A549 (cell line): Measurements from ENCODE around the gene GZF1. TPM values are rescaled to one million over a fixed set of nuclear protein-coding genes. Genes with fewer than 3 reads are reported as not detected.

Source experiments
- CTCF ChIP-seq: fragments of >200 bp; sonication (Bioruptor Twin); formaldehyde crosslinking; IDR thresholded peaks from 3 replicates; pipeline ENCODE4 v1.5.1; 2016
- polyA plus RNA-seq, 4 experiments: library from polyadenylated mRNA; depleted of rRNA in 3 of 4; stranded (reverse); fragments of >200 nt; fragmentation: RNase III in 1 of 4; extraction: RNeasy Plus Mini Kit Qiagen cat#74134 plus additional on column Dnase treatment in 1 of 4; gene quantifications; 2 replicates in 3 of 4; 3 replicates in 1 of 4; pipeline ENCODE4 v1.2.3, GENCODE V29; 2011 to 2017
- small RNA-seq, 6 experiments: library from RNA; depleted of rRNA; stranded (forward); fragments of <200 nt; gene quantifications; one replicate each; pipeline ENCODE3, GENCODE V24; 2012

GZF1 gene
- polyA plus RNA-seq, 2 of the 4 experiments (the other 2 are of a cell fraction): 13.2 to 24.7 TPM

- peak; percentile 9; the same call in 2 of the 3 replicates for TF ChIP-seq CTCF
These were observed 59.3 kb downstream of the GZF1 start, which contains the start of gene NAPB (continued) for GRCh38 chr20:23420943-23421931.

Small RNAs within 50 kb of the gene (small RNA-seq; reads per million reads assigned to genes)
- gene RNA5SP479: 0 reads per million in 6 experiments

Other genes with a start within 250 kb of the GZF1 start
- 68.2 and 71.8 TPM in 2 replicates for gene NXT1, start 11.4 kb upstream of the GZF1 start, polyA plus RNA-seq (2011; rRNA removed)
- 44.3 to 45.5 TPM (median 45.1 TPM) in 3 replicates for gene NXT1, start 11.4 kb upstream of the GZF1 start, polyA plus RNA-seq (2017; fragmentation: RNase III; extraction: RNeasy Plus Mini Kit Qiagen cat#74134 plus additional on column Dnase treatment)
- gene NAPB, start 59.3 kb downstream of the GZF1 start, polyA plus RNA-seq (2011; rRNA removed): 8.2 and 12.7 TPM in 2 replicates
- gene NAPB, start 59.3 kb downstream of the GZF1 start, polyA plus RNA-seq (2017; fragmentation: RNase III; extraction: RNeasy Plus Mini Kit Qiagen cat#74134 plus additional on column Dnase treatment): 5.7 to 6.6 TPM (median 6.2 TPM) in 3 replicates
- gene CSTL1, start 77.5 kb downstream of the GZF1 start, polyA plus RNA-seq (2011; rRNA removed): not detected in 2 replicates
- gene CSTL1, start 77.5 kb downstream of the GZF1 start, polyA plus RNA-seq (2017; fragmentation: RNase III; extraction: RNeasy Plus Mini Kit Qiagen cat#74134 plus additional on column Dnase treatment): not detected in 3 replicates
- not detected in 2 replicates for gene CST11, start 90.7 kb downstream of the GZF1 start, polyA plus RNA-seq (2011; rRNA removed)
- not detected in 3 replicates for gene CST11, start 90.7 kb downstream of the GZF1 start, polyA plus RNA-seq (2017; fragmentation: RNase III; extraction: RNeasy Plus Mini Kit Qiagen cat#74134 plus additional on column Dnase treatment)
- gene CST8, start 128.9 kb downstream of the GZF1 start, polyA plus RNA-seq (2011; rRNA removed): not detected in 2 replicates
- not detected in 3 replicates for gene CST8, start 128.9 kb downstream of the GZF1 start, polyA plus RNA-seq (2017; fragmentation: RNase III; extraction: RNeasy Plus Mini Kit Qiagen cat#74134 plus additional on column Dnase treatment)
- gene CST9L, start 206.3 kb downstream of the GZF1 start, polyA plus RNA-seq (2011; rRNA removed): not detected in 2 replicates
- not detected in 3 replicates for gene CST9L, start 206.3 kb downstream of the GZF1 start, polyA plus RNA-seq (2017; fragmentation: RNase III; extraction: RNeasy Plus Mini Kit Qiagen cat#74134 plus additional on column Dnase treatment)
- gene CST9, start 243.7 kb downstream of the GZF1 start, polyA plus RNA-seq (2011; rRNA removed): not detected in 2 replicates
- not detected in 3 replicates for gene CST9, start 243.7 kb downstream of the GZF1 start, polyA plus RNA-seq (2017; fragmentation: RNase III; extraction: RNeasy Plus Mini Kit Qiagen cat#74134 plus additional on column Dnase treatment)